HT1080 (cell line): ENCODE measurements around the gene TRAK2. TPM values are rescaled to one million over a fixed set of nuclear protein-coding genes. Genes with fewer than 3 reads are reported as not detected.
"Not testable (repeated sequence)": the region's sequence is repeated elsewhere in the genome, so short reads cannot be mapped to it uniquely, and the experiment has no call there.

ENCODE experiments used
- DNase-seq: peaks from one replicate; pipeline ENCODE4 v3.0.0-alpha.2; 2015; ENCODE audit warnings: low read depth
- total RNA-seq: library from RNA; depleted of rRNA; stranded (reverse); fragments of >200 nt; shearing (Covaris generic); gene quantifications from 2 replicates; pipeline ENCODE4 v1.2.3, GENCODE V29; 2014

TRAK2 gene
- total RNA-seq, 1 experiment from 2014 or later = 14.4 TPM

DNA sequence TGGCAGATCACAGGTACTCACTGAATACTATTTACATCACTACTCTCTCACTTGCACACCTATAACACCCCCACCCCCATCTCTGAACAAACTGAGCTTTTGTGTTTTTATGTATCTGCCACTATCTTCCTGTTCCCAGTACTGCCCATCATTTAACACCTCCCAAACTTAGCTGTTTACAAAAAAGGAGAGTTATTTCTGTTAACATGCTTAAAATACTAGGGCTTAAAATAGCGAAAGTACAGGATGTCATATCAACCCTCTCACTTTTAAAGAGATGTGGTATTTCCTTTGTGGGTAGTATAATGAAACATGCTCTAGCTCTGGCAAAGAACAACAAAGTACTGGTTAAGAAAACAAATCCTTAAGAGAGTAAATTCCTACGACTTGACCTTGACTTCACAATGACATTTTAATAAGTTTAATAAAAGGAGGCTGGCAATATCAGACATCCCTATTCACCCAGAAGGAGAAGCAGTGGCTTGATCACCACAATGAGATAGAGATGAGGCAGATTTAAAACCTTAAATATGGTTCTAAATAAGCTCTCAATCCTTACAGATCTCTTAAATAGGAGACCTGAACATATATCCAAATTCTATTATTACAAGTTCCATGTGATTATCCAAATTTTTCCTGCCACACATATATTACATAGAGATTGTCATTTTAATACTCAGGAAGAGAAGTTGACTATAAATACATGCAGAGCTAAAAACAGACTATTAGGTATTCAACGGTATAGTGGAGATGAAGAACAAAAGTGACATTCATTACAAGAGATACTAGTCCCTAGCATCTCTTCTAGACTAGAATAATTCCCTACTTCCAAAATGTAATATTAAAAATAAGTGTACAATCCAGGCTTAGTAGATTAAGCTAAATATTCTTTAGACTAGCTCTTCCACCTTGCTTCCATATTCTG, 36.9 kb downstream of the TRAK2 start:
- no peak for DNase-seq

DNA sequence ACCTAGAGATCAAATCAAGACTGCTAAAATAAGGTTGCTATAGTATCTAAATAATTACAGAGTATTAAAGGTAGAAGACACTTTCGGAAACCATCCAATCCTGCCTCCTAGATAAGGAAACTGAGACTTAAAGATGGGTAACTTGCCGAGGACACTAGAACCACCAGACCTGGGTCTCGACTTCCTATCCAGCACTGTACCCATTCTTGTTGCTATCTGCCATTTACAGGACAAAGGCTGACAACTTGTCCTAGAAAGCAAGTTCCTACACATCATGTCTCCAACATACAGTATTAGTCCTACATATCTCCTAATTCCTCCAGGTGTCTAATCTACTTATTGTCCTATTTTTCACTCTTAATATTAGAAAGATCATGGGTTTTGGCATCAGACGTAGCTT, 37.7 kb downstream of the TRAK2 start:
- DNase-seq = no peak

DNA sequence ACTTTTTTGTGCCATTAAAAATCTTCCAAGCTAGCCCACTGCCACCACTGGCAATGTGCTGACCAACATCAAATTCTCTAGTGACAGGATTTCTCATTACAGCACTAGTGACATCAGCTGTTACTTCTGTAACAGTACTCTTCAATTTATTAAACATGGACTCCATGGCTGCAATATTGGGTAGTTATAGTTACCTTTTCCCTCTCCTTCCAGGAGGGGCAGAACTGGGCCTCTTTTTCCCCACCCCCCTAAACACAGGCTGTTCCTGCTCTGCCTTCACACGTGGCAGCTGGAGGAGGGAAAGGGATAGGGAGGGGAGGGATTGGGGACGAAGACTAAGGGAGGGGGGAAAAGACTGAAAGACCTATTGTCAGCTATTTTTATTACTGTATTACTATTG, 38.1 kb downstream of the TRAK2 start:
- DNase-seq = no peak

DNA sequence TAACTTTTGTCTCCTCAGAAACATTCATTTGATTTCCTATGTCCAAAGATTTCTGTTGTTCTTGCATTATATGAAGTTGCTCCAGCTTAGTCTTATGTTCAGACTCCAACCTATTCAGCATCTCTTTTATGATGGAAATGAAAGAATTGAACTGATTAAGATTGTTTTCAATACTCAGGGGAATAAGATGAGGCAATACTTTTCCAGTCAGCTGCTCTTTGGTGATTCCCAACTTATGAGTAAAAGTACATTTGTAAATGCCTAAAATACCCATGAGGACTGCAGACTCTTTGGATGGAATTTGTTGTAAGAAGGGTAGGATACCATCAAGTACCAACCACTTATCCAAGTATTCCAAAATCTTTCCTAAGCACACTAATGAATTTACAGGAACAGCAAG, 39.8 kb downstream of the TRAK2 start:
- DNase-seq = no peak

DNA sequence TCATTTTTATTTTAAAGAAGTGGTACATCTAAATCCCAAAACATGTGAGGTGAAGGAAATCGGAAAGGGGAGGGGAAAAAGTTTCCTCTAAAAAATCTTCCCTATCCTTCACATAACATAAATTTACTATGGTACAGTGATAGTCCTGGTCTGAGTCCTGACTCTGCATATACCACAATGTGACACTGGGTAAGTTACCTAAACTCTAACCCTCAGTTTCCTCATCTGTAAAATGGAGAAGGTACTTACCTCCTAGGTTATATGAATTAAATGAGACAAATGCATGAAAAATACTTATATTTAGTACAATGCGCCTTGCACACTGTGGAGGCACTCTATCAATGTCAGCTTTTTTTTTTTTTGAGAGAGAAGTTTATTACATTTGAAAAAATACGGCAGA, 42.3 kb downstream of the TRAK2 start:
- DNase-seq = no peak

DNA sequence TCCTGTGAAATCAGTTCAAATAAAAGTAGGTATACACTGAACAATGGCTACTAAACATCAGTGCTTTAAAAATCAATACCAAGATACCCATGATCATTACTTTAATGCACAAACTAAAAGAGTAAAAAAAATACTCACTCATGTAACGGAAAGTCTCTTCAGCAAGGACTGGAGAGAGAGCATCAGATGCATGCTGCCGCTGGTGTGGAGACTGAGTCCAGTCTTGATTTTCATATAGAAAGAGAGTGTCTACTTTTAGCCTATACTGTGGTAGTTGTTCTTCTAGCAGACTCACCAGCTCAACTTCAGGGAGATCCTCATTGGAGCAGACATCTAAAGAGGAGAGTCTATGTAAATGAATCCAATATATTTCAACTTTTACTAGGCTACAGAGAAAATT, 44.0 kb downstream of the TRAK2 start:
- no peak for DNase-seq

DNA sequence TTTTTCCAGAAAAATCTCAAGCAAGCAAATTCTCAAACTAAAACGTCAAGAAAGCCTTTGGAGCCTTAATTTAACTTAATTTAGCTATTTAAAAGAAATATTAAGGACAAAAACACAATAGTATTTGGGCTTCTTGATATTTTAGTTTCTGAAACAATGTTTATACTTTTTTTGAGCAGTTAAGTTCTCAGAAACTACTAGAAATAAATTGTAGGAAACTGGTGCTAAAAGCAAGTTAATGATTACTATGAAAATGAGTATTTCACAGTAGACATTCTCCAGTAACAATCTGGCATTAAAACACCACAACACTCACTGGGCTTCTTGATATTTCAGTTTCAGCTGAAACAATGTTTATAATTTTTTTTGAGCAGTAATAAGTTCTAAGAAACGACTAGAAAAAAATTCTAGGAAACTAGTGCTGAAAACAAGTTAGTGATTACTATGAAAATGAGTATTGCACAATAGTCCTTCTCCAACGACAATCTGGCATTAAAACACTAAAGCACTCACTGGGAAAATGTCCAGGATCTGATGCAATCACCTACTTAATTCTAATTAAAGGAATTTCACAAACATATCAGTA, 45.1 kb downstream of the TRAK2 start:
- peak; percentile 8 for DNase-seq

DNA sequence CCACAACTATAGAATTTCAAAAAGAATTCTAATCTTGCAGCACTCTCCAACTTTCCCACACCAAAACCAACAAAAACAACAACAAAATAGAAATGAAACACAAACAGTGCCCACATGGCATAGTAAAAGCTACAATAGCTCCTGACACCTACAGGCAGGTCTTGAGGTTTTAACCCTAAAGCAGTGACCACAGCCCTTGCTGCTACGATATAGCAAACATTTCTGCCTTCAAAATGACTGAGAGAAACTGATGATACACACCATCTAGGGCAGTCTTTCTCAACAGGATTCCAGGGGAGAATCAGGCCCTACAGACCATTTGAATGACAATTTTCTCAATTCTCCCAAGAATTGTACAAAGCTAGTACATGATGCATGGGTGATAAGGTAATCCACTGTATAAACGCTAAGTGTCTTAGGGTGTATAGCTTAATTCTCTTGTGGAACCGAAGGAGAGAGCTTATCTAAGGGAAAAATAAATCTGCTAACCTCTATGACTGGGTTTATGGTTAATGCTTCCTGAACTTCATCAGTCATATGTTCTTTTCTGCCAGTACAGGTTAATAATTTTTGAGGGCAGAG, 46.5 kb downstream of the TRAK2 start:
- no peak for DNase-seq

DNA sequence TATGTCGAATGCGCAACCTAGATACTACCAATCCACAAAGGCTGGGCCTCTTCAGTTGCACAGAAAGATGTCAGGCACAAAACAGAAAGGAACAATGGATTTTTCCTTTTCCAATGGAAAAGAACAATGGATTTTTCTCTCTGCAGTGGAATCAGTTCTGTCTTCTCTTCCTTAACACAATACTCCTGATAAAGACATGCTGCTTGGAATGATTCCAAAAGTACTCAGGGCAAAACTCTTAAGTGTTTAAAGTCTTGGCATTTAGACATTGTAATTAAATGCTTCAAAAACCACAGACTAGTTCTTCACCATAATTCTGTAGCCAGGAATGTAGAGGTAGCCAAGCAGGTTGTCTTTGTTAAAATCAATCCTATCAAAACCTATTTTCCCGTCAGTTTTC, 47.4 kb downstream of the TRAK2 start:
- no peak for DNase-seq

DNA sequence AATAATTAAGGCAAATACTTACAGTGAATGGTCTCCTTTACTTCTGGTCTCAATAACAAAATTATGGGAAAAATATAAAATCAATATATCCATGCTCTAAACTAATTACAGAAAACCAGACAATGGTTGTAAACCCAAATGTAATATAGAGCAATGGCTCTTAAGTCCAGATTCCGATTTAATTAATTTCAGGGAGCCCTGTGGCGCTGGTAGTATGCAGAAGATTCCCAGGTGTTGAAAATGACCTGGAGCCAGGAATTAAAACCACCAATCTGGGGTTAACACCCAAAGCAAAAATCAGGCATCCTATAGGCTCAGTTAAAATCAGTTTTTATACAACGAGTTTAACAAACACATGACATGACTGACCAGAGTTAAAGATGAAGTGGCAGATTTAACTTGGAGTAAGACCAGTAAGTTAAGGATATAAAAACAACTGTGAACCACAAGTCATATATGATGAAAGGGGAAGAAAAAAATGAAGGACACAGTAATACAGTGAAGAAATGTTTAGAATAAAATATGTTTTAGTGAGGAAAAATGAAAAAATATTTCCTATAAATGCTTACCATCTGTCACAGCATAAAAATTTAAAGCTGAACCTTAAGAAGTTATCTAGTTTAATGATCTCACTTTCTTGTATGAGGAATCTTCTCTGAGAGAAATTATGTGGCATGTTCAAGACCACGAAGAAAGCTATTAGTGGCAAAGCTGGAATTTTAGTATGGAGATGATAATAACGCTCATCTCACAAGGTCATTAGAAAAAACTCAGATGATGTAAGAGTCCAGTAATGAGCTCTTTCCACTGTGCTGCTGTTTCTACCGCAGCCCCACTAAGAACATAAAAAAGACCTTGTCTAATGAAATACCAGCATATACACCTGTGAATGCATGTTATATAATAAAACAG, 48.4 kb downstream of the TRAK2 start:
- no peak for DNase-seq

DNA sequence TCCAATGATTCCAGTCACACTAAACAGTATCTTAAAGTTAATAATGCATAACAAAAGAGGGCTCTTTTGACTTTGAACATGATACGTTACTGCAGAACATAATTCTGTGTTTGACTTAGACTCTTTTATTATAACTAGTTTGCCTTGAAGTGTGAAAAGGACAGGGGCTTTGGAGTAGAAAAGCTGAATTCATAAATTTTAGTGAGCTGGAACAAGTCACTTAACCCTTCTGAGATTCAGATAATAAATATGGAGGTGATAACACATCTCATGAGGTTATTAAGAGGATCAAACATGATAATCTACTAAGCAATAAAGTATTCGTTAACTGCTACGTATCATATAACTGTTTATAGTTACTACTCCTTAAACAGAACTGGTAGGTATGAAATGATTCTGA, 49.4 kb downstream of the TRAK2 start:
- no peak for DNase-seq

DNA sequence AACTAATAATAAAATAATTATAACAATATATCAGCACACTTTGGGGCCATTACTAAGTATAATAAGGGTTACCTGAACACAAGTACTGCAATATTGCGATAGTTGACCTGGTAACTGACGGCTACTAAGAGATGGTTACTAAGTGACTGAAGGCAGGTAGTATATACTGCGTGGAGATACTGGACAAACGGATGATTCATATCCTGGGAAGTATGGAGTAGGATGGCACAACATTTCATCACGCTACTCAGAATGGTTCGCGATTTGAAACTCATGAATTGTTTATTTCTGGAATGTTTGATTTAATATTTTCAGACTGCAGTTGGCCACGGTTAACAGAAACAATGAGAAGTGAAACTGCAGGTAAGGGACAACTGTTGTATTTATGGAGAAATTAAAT, 54.7 kb downstream of the TRAK2 start:
- DNase-seq = peak; percentile 53

DNA sequence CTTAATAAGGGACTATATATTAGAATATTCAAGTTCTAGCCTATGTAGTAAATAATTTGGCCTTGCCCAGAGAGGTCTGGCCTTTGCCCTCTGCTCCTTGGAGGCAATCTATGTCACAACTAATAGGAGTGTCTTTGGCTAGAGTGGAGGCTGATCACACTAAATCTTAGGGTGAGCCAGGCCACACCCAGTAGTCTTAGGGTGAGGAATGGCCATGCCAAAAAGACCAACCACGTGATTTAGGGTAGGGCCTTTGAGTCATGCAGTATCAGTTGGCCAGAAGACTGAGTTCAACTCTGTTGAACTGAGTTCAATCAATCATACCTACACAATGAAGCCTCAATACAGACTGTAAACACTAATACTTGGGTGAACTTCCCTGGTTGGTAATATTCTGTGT, 68.1 kb downstream of the TRAK2 start:
- DNase-seq = no peak

DNA sequence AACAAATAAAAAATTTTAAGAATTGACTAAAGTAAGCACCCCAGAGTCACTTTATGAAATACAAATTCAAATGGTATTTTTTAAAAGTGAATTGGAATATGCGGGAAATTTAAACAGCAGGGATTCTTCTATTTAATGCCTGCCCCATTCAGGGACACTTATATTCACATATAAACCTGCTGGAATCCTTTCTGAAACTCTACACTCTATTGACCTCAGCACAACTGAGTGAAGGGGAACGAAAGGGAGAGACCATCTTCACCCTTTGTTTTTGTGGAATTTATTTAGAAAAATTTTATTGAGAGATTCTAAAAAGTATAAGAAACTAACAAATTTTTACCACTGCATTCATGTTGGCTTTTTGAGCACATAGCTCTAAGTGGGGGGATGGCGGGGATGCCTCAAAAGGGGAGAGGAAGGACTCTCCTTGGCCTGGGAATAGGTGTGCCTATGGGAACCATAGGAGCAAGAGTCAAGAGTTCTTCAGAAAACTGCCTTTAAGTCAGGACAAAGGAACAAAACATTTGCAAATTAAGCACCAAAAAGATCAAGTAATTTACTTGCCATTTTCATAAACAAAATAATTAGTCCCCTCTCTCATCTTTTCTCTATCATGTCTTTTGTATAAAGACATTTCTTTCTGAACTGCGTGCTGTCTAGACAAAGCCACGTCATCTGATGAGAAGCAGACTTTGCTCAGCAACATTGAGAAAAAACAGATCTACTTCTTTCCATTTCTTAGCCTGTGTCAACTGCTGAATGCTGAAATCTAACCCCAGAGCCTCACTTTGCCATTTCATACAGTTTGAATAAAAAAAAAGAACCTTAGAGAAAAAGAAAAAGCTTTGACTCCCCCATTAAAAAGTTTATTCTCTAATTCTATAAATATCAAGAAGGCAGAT, 72.5 kb downstream of the TRAK2 start:
- DNase-seq = no peak

DNA sequence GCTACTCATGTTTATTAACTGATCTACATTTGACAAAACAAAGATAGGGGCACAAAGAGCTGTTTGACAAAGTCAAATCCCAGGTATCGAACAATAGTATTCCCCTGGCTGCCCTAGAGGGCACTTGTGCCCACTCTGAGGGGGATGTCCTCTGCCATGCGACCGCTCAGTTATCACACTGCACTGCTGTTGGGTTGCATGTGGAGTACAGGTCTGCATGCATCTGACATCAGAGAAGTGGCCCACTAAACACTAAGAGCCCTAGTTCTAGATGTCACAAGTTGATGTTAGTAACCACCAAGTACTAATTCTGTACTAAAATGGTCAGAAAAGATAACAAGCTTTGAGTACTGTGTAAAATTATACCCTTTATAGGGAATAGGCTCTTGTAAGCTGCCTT, 74.0 kb downstream of the TRAK2 start:
- no peak for DNase-seq

DNA sequence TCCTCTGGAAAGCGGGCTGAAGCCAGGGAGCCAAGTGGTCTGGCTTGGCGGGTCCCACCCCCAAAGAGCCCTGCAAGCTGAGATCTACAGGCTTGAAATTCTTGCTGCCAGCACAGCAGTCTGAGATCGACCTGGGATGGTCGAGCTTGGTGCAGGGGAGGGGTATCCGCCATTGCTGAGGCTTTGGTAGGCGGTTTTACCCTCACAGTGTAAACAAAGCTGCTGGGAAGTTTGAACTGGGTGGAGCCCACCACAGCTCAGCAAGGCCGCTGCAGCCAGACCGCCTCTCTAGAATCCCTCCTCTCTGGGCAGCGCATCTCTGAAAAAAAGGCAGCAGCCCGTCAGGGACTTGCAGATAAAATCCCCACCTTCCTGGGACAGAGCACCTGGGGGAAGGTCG, 81.5 kb downstream of the TRAK2 start:
- DNase-seq = no peak

DNA sequence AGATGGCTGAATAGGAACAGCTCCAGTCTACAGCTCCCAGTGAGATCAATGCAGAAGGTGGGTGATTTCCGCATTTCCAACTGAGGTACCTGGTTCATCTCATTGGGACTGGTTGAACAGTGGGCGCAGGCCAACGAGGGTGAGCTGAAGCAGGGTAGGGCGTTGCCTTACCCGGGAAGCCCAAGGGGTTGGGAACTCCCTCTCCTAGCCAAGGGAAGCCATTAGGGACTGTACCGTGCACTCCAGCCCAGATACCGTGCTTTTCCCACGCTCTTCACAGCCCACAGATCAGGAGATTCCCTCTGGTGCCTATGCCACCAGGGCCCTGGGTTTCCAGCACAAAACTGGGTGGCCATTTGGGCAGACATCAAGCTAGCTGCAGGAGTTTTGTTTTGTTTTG, 81.9 kb downstream of the TRAK2 start:
- not testable (repeated sequence) for DNase-seq

DNA sequence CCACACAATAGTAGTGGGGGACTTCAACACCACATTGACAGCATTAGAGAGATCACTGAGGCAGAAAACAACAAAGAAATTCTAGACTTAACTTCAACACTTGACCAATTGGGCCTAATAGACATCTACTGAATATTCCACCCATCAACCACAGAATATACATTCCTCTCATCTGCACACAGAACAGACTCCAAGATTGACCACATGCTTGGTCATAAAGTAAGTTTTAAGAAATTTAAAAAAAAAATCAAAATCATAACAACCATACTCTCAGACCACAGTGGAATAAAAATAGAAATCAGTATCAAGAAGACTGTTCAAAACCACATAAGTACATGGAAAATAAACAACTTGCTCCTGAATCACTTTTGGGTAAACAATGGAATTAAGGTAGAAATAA, 85.1 kb downstream of the TRAK2 start:
- DNase-seq = no peak

DNA sequence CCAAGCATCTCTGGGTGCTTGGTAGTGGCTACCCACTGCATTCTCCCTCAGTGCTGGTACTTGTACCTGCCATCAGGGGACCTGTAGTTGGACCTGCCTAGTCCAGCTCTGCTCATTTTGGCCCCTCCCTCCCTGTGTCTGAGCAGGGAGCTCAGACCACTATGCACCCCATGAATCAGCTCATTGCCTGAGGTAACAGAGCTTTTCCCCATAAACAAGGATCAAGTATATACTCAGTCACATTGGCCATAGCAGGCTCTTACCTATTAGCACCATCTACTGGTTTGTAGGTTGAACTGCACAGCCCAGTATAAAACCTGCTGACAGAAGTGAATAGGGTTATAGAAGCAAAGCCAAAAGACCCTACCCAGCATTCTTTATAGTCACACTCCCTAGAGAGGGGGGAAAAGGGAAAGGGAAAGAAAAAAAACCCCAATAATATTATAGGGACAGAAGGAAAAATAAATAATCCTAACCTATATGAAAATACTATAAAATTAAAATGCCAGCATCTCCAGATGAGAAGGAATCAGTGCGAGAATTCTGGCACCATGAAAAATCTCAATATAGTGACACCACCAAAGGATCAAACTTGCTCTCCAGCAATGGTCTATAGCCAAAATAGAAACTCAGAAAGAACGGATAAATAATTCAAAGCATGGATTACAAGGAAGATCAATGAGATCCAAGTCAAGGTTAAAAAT, 87.2 kb downstream of the TRAK2 start:
- DNase-seq = peak; percentile 57

DNA sequence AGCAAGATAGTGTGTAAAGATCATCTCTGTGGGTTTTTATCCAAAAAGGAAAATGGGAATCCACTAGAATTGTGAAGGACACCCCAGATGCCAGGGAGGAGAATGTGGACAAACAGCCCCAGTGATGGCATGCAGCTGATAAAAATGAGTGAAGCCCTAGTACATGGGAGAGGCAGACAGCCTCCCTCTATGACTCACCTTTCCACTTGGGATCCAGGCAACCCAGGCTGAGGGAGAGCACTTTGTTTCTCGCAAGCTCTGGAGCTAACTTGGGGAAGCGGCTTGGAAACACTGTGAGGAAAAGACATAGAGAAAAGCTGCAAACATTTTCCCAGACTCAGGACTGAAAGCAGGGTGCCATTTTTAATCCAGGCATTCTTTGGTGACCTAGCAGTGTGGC, 88.9 kb downstream of the TRAK2 start:
- peak; percentile 27 for DNase-seq
